ENCODE measurements around the gene C3orf20. TPM values are rescaled to one million over a fixed set of nuclear protein-coding genes. Genes with fewer than 3 reads are reported as not detected.

The C3orf20 gene
- total RNA-seq (2012; rRNA removed) (not detected in 2 replicates), polyA plus RNA-seq (2012; rRNA removed) (not detected in 2 replicates), Bru-seq, nascent RNA (percentile 23 among the genes with signal in this experiment), BruChase-seq, experiment 1, labeled RNA remaining after a 6-hour chase (percentile 22 among the genes with signal in this experiment), BruChase-seq, experiment 2, labeled RNA remaining after a 2-hour chase (percentile 28 among the genes with signal in this experiment)
- polyA plus RNA-seq (2012; cell fraction: cytosol; rRNA removed), result not detected in 2 replicates
- 0.03 TPM in 1 of 2 replicates, not detected in the other for polyA plus RNA-seq (2012; cell fraction: nucleus; rRNA removed; ENCODE audit: low replicate concordance)
- long read RNA-seq, partial matches to known transcripts, result 0 of 1 reads
- long read RNA-seq, other reads (novel, unspliced or antisense), result 1 of 1 reads

DNA sequence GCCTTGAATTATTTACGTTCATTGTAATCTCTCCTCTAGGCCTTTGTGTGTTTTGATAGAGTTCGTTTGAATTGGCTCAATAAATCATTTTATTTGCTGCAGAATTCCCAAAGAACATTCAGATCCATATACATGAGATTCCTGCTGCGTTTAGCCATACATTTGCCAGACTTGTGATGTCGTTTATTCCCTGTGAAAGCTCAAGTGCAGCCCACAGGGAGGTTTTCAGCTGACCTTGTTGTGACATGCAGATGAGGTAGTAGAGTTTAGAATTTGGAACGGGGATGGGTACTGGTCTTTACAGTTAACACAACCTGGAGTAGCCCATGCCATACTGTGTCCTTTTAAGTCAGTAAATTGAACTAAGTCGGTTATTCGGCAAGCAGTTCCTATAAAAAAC lies at the start of gene C3orf20:
TSS of gene C3orf20 (plus strand) at position 301 of the 400 bp plus-strand sequence. CDS start 7,573 bp downstream, outside the sequence.
- no peaks in the 10 kb centered on the region for H3K27me3 ChIP-seq (ENCODE audit: control insufficient read depth, insufficient read depth, low read length)
- intact Hi-C loops (cut with micrococcal nuclease) (loop anchor here (5.0 kb wide), 1 partner anchor 1018 kb away; no protein-coding TSS in a partner anchor), dilution Hi-C loops (cut with HindIII; ENCODE audit: low sequenced_read_pairs, unreplicated experiment) (no loop called here), in situ Hi-C loops (cut with MboI; ENCODE audit: low sequenced_read_pairs) (loop anchor here (5.0 to 25.0 kb wide), 2 partner anchors 247 to 362 kb away; no protein-coding TSS in a partner anchor)
- no peak within 1 kb of the TSS for H3K9ac ChIP-seq (ENCODE audit: low read depth, low read length)
- no peak within 1 kb of the TSS for H2BK5ac ChIP-seq (ENCODE audit: low read depth, low read length, poor library complexity, severe bottlenecking)
- no peak within 1 kb of the TSS for H2BK120ac ChIP-seq (ENCODE audit: low read depth, low read length)
- ChIA-PET CTCF (interaction anchor here (2.0 to 5.5 kb wide), 2 partner anchors 106 to 246 kb away, joined by 13 to 30 read pairs; no protein-coding TSS in a partner anchor), POLR2A (ENCODE audit: unreplicated experiment) (no interaction called here)
- no peak within 1 kb of the TSS for H3K4me3 ChIP-seq (ENCODE audit: insufficient read depth, low read depth, low read length)
- H3K9me3 ChIP-seq (ENCODE audit: control insufficient read depth, insufficient read depth, low read length), result no peaks in the 10 kb centered on the region; the same call in 1 of the 2 replicates
- no peak within 1 kb of the TSS for H2BK20ac ChIP-seq (ENCODE audit: low read depth, low read length)
- no peak within 1 kb of the TSS for H3K23ac ChIP-seq (ENCODE audit: low read depth, low read length)
- peaks cover 17% of the 10 kb centered on the region for H3K36me3 ChIP-seq (ENCODE audit: control insufficient read depth, insufficient read depth, low read length)
- H3K27ac ChIP-seq (ENCODE audit: insufficient read depth, low read length), result no peak within 1 kb of the TSS
- no peak within 1 kb of the TSS for H3K4me2 ChIP-seq (ENCODE audit: low read depth, low read length)
- no peaks in the 10 kb centered on the region for H3K79me1 ChIP-seq (ENCODE audit: low read depth in 1 of 2, low read length in 2 of 2)
- peaks cover 4% of the 10 kb centered on the region; the same call in 1 of the 2 replicates for H3K9me1 ChIP-seq (ENCODE audit: insufficient read depth, low read length)
- H3K4ac ChIP-seq (ENCODE audit: low read depth, low read length), result no peak within 1 kb of the TSS
- no peak within 1 kb of the TSS for H2AFZ ChIP-seq (replicated peaks; ENCODE audit: low read length, poor library complexity)
- no peak for DNase-seq
- H3K56ac ChIP-seq (ENCODE audit: extremely low read depth, insufficient read depth, low read length), result no peak within 1 kb of the TSS
- no peak within 1 kb of the TSS for H3K18ac ChIP-seq (ENCODE audit: low read depth, low read length)
- H2BK15ac ChIP-seq (ENCODE audit: low read depth, low read length), result no peak within 1 kb of the TSS
- no peak within 1 kb of the TSS for H4K91ac ChIP-seq (ENCODE audit: insufficient read depth, low read depth, low read length)
- H2AK5ac ChIP-seq (ENCODE audit: low read depth, low read length), result no peak within 1 kb of the TSS
- H4K20me1 ChIP-seq (ENCODE audit: insufficient read depth, low read length), result no peaks in the 10 kb centered on the region
- no TSS peak for BruUV-seq (replicated peaks)
- no peak within 1 kb of the TSS for H2AK9ac ChIP-seq (replicated peaks; ENCODE audit: low read depth, low read length, poor library complexity)
- TF ChIP-seq RCOR1 (IDR thresholded peaks at IDR 0.05; ENCODE audit: insufficient replicate concordance, low read length), result no peak
- TF ChIP-seq MXI1 (IDR thresholded peaks at IDR 0.05; ENCODE audit: borderline replicate concordance, low read depth, low read length), result no peak
- no peak for TF ChIP-seq FOS (IDR thresholded peaks at IDR 0.05; ENCODE audit: low read depth, low read length)
- no peak for TF ChIP-seq NFE2L2 (IDR thresholded peaks at IDR 0.05; ENCODE audit: low read depth, low read length)
- no peak for TF ChIP-seq POLR2A (IDR thresholded peaks at IDR 0.05; ENCODE audit: low read depth, low read length)
- no CpG with 5 or more reads among the region's 7 CpGs for WGBS, 2 experiments (ENCODE audit: extremely low coverage in 2 of 2, insufficient read length in 1 of 2)
- no peaks in the 10 kb centered on the region for H3K4me1 ChIP-seq (ENCODE audit: control insufficient read depth, insufficient read depth, low read length)
- no peak for ATAC-seq (ENCODE audit: low read depth)
- no peak within 1 kb of the TSS for H3K14ac ChIP-seq (replicated peaks; ENCODE audit: low read depth, low read length)
- no peak within 1 kb of the TSS for H4K5ac ChIP-seq (ENCODE audit: low read depth, low read length)
- H4K8ac ChIP-seq (ENCODE audit: low read depth in 2 of 2, low read length in 2 of 2), result no peak within 1 kb of the TSS
